Measurements from ENCODE around the gene RSL1D1. TPM values are rescaled to one million over a fixed set of nuclear protein-coding genes. Genes with fewer than 3 reads are reported as not detected.

Gene RSL1D1
- total RNA-seq, 1 donor from 2014 or later, result 224 TPM

GRCh38 chr16:11806721-11807120 is 44.6 kb downstream of the RSL1D1 start:
- no peak overlapping the region for H3K27ac Mint-ChIP-seq
- DNase-seq (no peak), ATAC-seq (ENCODE audit: low read depth) (no peak)
- intact Hi-C loops (cut with micrococcal nuclease), result no loop called here
- no peaks in the 10 kb centered on the region for H3K9me3 Mint-ChIP-seq
- H3K4me1 Mint-ChIP-seq, result peaks cover 16% of the 10 kb centered on the region
- TF ChIP-seq CTCF (IDR thresholded peaks at IDR 0.05), result no peak
- CTCF ChIA-PET, result interaction anchor here (0.8 kb wide), 1 partner anchor 10 kb away, joined by 3 read pairs; the partner anchor contains the start of gene ZC3H7A
- POLR2A ChIA-PET, result interaction anchor here (1.0 to 1.1 kb wide), 2 partner anchors 9 to 71 kb away, joined by 3 to 4 read pairs; no protein-coding TSS in a partner anchor
- H3K27me3 Mint-ChIP-seq, result no peaks in the 10 kb centered on the region
- peaks cover 2% of the 10 kb centered on the region for H3K36me3 Mint-ChIP-seq (ENCODE audit: low read depth)
- H3K4me3 Mint-ChIP-seq, result no peak overlapping the region

GRCh38 chr16:11805556-11805955 is 45.8 kb downstream of the RSL1D1 start:
- Mint-ChIP-seq H3K4me3 (no peak overlapping the region), H3K27ac (no peak overlapping the region), H3K27me3 (no peaks in the 10 kb centered on the region), H3K4me1 (peaks cover 21% of the 10 kb centered on the region), H3K36me3 (ENCODE audit: low read depth) (peaks cover 2% of the 10 kb centered on the region), H3K9me3 (no peaks in the 10 kb centered on the region)
- no peak for DNase-seq
- no peak for ATAC-seq (ENCODE audit: low read depth)
- intact Hi-C loops (cut with micrococcal nuclease), result no loop called here
- no peak for TF ChIP-seq CTCF (IDR thresholded peaks at IDR 0.05)
- CTCF ChIA-PET, result interaction anchor here (0.6 kb wide), 1 partner anchor 167 kb away, joined by 3 read pairs; no protein-coding TSS in a partner anchor
- POLR2A ChIA-PET, result no interaction called here

GRCh38 chr16:11801481-11802021 is 49.8 kb downstream of the RSL1D1 start:
- CTCF ChIA-PET, result no interaction called here
- no peak for ATAC-seq (ENCODE audit: low read depth)
- Mint-ChIP-seq H3K9me3 (no peaks in the 10 kb centered on the region), H3K27ac (no peak overlapping the region), H3K4me1 (peaks cover 36% of the 10 kb centered on the region), H3K4me3 (no peak overlapping the region), H3K36me3 (ENCODE audit: low read depth) (peaks cover 8% of the 10 kb centered on the region), H3K27me3 (no peaks in the 10 kb centered on the region)
- intact Hi-C loops (cut with micrococcal nuclease), result no loop called here
- POLR2A ChIA-PET, result no interaction called here
- no peak for DNase-seq
- no peak for TF ChIP-seq CTCF (IDR thresholded peaks at IDR 0.05)

- Mint-ChIP-seq H3K27me3 (no peaks in the 10 kb centered on the region), H3K4me1 (peaks cover 44% of the 10 kb centered on the region), H3K9me3 (no peaks in the 10 kb centered on the region), H3K36me3 (ENCODE audit: low read depth) (peaks cover 16% of the 10 kb centered on the region), H3K4me3 (peak overlapping the region; percentile 95), H3K27ac (no peak overlapping the region)
- ATAC-seq (ENCODE audit: low read depth) (no peak), DNase-seq (no peak)
- POLR2A ChIA-PET, result interaction anchor here (1.0 to 10.9 kb wide), 4 partner anchors 10 to 59 kb away, joined by 3 to 182 read pairs (median 116); partner anchors contain the start of gene TXNDC11
- intact Hi-C loops (cut with micrococcal nuclease), result no loop called here
- no peak for TF ChIP-seq CTCF (IDR thresholded peaks at IDR 0.05)
- CTCF ChIA-PET, result interaction anchor here (1.8 kb wide), 1 partner anchor 10 kb away, joined by 4 read pairs; no protein-coding TSS in a partner anchor
These were observed 51.0 kb downstream of the RSL1D1 start for GRCh38 chr16:11800382-11800718.

- H3K36me3 Mint-ChIP-seq (ENCODE audit: low read depth), result peaks cover 22% of the 10 kb centered on the region
- H3K9me3 Mint-ChIP-seq, result no peaks in the 10 kb centered on the region
- POLR2A ChIA-PET, result interaction anchor here (0.7 to 10.9 kb wide), 7 partner anchors 9 to 213 kb away, joined by 3 to 182 read pairs (median 51); partner anchors contain the start of genes LITAF and TXNDC11
- H3K27me3 Mint-ChIP-seq, result no peaks in the 10 kb centered on the region
- H3K4me3 Mint-ChIP-seq, result peak overlapping the region; percentile 95
- CTCF ChIA-PET, result interaction anchor here (1.8 to 4.9 kb wide), 2 partner anchors 10 to 16 kb away, joined by 4 to 58 read pairs; no protein-coding TSS in a partner anchor
- TF ChIP-seq CTCF (IDR thresholded peaks at IDR 0.05), result no peak
- DNase-seq (no peak), ATAC-seq (ENCODE audit: low read depth) (no peak)
- intact Hi-C loops (cut with micrococcal nuclease), result loop anchor here (5.0 kb wide), 1 partner anchor 852 kb away; no protein-coding TSS in a partner anchor
- H3K27ac Mint-ChIP-seq, result peak overlapping the region; percentile 96
- peaks cover 51% of the 10 kb centered on the region for H3K4me1 Mint-ChIP-seq
These were observed 51.6 kb downstream of the RSL1D1 start for GRCh38 chr16:11799509-11800381.
